ENCODE measurements around the gene CAPN9.

DNA sequence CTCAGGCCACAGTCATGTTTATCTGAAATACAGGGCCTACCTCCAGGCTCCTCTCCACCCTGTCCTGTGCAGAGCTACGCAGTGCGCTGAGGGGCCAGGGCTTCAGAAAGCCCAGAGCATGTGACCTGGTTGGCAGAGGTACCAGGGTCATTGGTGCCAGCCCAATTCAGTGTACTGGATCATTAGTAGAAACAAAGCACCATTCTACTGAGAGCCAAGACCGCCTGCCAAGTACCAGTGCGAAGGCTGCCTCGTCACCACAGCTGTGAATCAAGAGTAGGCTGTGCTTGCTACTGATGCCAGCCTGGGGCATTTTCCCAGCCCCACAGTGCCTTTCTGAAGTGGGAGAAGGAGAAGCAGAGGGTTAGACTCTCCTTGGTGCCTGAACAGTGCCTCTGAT lies 59.8 kb downstream of the CAPN9 start:
- TF ChIP-seq ZNF221 (tag by site-specific recombination; IDR thresholded peaks at IDR 0.05; ENCODE audit: borderline replicate concordance) = no peak
- TF ChIP-seq, protein P1, sequence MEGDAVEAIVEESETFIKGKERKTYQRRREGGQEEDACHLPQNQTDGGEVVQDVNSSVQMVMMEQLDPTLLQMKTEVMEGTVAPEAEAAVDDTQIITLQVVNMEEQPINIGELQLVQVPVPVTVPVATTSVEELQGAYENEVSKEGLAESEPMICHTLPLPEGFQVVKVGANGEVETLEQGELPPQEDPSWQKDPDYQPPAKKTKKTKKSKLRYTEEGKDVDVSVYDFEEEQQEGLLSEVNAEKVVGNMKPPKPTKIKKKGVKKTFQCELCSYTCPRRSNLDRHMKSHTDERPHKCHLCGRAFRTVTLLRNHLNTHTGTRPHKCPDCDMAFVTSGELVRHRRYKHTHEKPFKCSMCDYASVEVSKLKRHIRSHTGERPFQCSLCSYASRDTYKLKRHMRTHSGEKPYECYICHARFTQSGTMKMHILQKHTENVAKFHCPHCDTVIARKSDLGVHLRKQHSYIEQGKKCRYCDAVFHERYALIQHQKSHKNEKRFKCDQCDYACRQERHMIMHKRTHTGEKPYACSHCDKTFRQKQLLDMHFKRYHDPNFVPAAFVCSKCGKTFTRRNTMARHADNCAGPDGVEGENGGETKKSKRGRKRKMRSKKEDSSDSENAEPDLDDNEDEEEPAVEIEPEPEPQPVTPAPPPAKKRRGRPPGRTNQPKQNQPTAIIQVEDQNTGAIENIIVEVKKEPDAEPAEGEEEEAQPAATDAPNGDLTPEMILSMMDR (tag by site-specific recombination; IDR thresholded peaks at IDR 0.05) = no peak
- TF ChIP-seq GFI1B (tag by site-specific recombination; IDR thresholded peaks at IDR 0.05) = no peak
- no peak for TF ChIP-seq SCRT2 (tag by site-specific recombination; IDR thresholded peaks at IDR 0.05)
- no peak for TF ChIP-seq MYNN (tag by site-specific recombination; IDR thresholded peaks at IDR 0.05; ENCODE audit: borderline replicate concordance)
- TF ChIP-seq ZNF10 (tag by site-specific recombination; IDR thresholded peaks at IDR 0.05) = no peak
- no peak for TF ChIP-seq MZF1 (tag by site-specific recombination; IDR thresholded peaks at IDR 0.05; ENCODE audit: borderline replicate concordance)
